Lower leg skin (tissue), 3 donors: ENCODE measurements around the gene MFSD12.
"Not testable (repeated sequence)": the region's sequence is repeated elsewhere in the genome, so short reads cannot be mapped to it uniquely, and the experiment has no call there.

ENCODE experiments used
- CTCF ChIP-seq, 3 donors: fragments of 450-650 bp; IDR thresholded peaks; one replicate each; pipeline ENCODE4 v1.5.1; 2016; ENCODE audit warnings: antibody characterized with exemption in 3 of 3, mild to moderate bottlenecking in 3 of 3, moderate library complexity in 2 of 3
- POLR2A ChIP-seq, 2 donors: fragments of 450-650 bp; IDR thresholded peaks; one replicate each; pipeline ENCODE4 v1.6.1; 2016 to 2017; ENCODE audit warnings: antibody characterized with exemption in 2 of 2, mild to moderate bottlenecking in 1 of 2, moderate library complexity in 1 of 2

- not testable (repeated sequence) for TF ChIP-seq CTCF, POLR2A (IDR thresholded peaks at IDR 0.05)
Measured at GRCh38 chr19:3529299-3529698, 28.1 kb downstream of the MFSD12 start.
